Mammary epithelial cell (primary cell): ENCODE measurements around the gene SERINC3.

ENCODE experiments used
- EZH2 ChIP-seq: IDR thresholded peaks from 2 replicates; pipeline ENCODE4 v1.6.1; 2012; ENCODE audit warnings: low read length, inconsistent platforms, borderline replicate concordance
- TF ChIP-seq, protein P1 (sequence below), 2 donors: IDR thresholded peaks in 1 of 2; conservative IDR thresholded peaks in 1 of 2; 2 replicates each; pipeline ENCODE4 v1.5.1; 2011 to 2012; ENCODE audit warnings: inconsistent platforms in 2 of 2, low read length in 2 of 2, mild to moderate bottlenecking in 2 of 2, control low read depth in 1 of 2, low read depth in 1 of 2; ENCODE audit not compliant: insufficient read depth in 1 of 2; ENCODE audit errors: extremely low read depth in 1 of 2

- TF ChIP-seq, protein P1, sequence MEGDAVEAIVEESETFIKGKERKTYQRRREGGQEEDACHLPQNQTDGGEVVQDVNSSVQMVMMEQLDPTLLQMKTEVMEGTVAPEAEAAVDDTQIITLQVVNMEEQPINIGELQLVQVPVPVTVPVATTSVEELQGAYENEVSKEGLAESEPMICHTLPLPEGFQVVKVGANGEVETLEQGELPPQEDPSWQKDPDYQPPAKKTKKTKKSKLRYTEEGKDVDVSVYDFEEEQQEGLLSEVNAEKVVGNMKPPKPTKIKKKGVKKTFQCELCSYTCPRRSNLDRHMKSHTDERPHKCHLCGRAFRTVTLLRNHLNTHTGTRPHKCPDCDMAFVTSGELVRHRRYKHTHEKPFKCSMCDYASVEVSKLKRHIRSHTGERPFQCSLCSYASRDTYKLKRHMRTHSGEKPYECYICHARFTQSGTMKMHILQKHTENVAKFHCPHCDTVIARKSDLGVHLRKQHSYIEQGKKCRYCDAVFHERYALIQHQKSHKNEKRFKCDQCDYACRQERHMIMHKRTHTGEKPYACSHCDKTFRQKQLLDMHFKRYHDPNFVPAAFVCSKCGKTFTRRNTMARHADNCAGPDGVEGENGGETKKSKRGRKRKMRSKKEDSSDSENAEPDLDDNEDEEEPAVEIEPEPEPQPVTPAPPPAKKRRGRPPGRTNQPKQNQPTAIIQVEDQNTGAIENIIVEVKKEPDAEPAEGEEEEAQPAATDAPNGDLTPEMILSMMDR (conservative IDR thresholded peaks at IDR 0.05 in 1 of 2, IDR thresholded peaks at IDR 0.05 in 1 of 2; ENCODE audit: extremely low read depth in 1 of 2, insufficient read depth in 1 of 2, low read depth in 1 of 2, low read length in 2 of 2): no peak
- no peak for TF ChIP-seq EZH2
Measured at GRCh38 chr20:44570367-44570766, 48.5 kb upstream of the SERINC3 start.
